HG03097 (cell line): ENCODE measurements around the gene RASSF8.
A peak's percentile ranks its signal among the peaks of the same experiment; 100 is the strongest.

Source experiments
- ATAC-seq: cut with Tn5 transposase; IDR thresholded peaks from one replicate; pipeline ENCODE4 v1.9.1; 2021; ENCODE audit not compliant: unreplicated experiment, low FRiP score

Gene RASSF8

DNA sequence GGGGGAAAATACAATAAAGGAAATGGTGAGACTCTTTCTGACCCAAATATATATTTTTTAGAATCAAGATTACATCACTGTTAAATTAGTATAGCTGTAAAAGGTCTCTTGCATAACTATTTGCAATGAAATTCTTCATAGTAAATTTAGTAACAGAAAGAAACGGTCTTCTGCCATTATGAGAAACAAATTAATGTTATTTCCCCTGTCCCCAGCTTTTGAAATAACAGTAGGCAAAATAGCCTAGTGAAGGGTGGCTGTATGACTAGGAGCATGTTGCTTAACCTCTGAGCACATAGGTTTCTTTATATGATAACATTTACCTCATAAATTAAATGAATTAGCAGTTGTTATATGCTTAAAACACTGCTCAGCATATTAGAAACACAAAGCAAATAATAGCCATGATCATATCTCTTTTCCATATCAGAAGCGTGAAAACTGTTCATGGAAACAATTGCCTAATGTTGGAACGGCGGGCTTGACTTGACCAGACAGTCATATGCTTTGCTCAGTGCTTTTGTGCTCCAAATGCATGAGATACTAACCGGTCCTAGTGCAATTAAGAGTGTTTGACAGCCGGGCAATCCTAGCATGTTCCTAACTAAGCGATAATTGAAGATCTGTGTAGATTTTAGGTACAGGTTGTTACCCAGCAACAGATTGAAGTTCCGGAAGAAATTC is 142.3 kb downstream of the RASSF8 start:
- ATAC-seq = no peak

DNA sequence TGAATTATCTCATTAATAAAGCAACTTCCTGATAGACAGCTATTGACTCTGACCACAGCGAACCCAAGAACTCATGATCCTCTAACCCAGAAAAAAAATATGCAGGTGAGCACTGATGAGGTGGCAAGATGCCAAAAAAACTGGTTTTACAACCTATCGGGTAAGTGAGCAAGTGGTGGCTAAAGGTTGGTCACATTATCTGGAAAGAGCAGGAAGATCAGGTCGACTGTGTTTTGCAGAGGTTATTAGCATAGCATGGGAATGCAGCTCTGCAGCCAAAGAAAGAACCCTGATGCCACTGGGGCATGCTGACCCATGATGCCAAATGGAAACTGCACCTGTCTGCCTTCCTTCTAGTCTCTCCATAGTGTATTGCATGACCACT is 142.9 kb downstream of the RASSF8 start:
- ATAC-seq = no peak

- ATAC-seq = no peak
These were observed 143.3 kb downstream of the RASSF8 start for GRCh38 chr12:26101763-26102162.

DNA sequence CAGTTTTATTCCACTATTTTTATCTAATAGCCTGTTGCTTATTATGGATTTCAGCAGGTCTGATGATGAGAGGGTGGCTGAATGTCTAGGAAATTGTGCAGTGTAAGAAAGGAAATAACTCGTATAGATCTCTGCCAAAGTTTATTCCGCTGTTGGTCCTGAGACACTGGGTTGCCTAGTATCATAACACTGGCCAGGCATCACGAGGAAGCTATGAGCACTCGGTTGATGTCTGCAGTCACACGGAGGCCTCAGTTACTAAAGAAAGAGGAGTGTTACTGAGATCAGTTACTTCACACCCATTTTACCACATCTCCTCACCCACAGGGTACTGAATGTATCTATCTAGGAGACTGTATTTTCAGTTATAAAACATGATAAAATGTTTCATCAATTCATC is 144.5 kb downstream of the RASSF8 start:
- no peak for ATAC-seq

DNA sequence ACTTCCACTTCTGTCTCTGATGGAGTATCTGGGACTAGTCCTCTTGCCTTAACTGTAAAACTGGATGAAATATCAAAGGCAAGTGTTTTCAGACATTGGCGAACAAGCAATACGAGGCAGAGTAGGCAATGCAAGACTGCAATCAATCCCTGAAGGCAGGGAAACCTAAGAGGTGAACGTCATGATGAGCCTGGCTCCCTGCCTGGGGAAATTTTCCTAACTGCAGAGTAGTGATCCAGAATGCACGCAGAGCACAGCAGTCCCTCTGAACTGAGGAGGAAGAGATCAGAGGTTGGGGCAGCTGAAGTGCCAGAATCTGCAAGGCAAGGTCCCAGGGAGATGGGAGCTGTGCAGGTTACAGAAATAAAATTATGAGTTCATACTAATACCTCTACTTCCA is 147.9 kb downstream of the RASSF8 start:
- no peak for ATAC-seq

GRCh38 chr12:26108915-26109314 is 150.4 kb downstream of the RASSF8 start:
- no peak for ATAC-seq

DNA sequence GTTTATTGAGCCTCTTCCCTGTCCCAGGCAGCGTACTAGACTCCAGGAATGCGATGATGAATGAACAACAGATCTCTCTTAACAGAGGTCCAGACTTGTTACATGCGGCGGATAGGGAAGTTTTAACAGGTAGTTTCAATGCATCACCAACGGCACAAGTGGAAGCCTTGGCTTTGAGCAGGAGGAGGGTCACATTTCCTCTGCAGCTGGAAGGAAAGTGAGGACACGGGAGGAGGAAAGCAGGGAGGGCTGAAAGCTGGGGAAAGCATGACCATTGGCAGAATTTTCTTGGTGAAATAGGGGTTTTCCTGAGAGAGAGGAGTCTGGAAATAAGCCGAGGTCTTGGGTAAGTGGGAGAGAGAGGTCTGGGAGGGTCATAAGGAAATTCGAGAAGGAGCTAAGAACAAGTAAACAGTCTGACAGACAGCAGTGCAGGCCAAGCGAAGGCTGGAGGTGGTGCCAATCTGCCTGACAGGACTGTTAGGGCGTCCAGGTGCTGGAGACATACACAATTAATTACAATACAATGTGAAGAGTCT is 150.9 kb downstream of the RASSF8 start:
- no peak for ATAC-seq

DNA sequence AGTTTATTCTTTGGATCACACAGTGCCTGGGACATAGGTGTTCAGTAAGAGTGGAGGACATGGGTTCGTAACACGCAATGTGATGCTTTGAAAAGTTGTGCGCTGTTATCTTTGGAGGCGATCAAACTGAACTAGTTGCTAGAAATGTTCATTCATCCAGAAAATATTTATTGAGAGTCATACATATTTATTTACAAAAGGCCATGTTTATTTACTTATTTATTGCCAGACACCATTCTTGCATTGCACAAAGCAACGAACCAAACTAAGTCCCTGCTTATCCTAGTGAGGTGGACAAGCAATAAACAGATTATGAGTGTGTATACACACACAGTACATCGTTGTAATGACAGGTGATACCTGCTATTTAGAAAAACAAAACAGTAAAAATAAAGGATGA is 153.8 kb downstream of the RASSF8 start:
- no peak for ATAC-seq

- no peak for ATAC-seq
These were observed 154.2 kb downstream of the RASSF8 start for GRCh38 chr12:26112703-26113147.

DNA sequence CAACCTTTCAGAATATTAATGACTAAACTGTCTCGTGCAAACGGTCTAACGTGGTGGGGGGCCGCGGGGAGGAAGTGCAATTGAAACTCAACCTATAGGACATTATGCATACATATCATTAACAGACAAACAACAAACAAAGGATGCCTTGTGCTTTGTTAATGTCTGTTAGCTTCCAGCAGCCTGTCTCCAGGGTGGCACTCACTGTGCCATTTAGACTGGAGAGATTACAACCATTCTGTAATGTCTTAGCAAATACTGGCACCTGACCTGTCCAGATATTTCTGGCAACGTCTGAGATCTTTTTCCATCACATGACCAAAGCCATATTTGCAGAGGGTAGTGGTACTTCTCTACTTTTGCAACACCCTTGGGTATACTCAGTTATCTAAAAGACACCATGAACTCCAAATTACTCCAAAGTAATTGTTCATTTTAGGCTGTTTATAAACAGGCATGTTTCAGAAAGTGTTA is 154.7 kb downstream of the RASSF8 start:
- ATAC-seq = no peak

DNA sequence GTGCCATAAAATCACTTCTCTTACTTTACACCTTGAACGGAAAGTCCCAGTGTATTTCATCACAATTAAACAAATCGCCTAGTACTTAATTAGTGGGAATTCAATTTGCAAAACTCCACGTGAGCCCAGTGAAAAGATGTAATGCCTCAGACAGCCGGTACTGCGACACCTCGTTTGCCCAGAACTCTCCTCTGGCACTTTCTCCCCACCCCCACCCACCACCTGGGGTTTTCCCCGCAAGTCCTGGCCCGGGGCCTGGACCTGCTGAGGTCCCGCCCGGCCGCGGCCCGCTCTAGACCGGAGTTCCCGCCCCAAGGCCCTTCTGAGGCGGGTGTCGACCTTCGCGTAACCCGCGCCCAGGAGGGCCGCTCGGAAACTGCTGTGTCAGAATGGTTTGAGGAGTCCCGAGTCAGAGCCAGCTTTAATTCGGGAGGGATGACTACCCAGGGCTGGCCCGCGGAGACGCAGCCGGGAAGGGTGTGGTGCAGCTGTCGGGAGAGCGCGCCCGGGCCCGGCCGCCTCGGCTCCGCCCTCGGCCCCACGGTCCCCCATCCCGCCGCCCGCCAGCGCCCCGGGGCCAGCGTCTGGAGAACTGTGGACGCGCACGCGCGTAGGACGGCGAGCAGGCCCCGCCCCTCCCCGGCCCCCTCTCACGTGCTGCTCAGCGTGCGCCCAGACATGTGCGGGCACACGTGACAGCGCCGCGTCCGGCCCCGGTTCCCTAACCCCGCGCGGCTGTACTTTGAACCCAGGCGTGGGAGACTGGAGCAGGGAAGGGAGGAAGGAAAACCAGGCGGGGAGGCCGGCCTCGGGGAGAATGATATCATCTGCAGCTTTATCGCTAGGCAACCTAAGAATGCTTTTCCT is 155.6 kb downstream of the RASSF8 start:
- peak; percentile 65 for ATAC-seq

DNA sequence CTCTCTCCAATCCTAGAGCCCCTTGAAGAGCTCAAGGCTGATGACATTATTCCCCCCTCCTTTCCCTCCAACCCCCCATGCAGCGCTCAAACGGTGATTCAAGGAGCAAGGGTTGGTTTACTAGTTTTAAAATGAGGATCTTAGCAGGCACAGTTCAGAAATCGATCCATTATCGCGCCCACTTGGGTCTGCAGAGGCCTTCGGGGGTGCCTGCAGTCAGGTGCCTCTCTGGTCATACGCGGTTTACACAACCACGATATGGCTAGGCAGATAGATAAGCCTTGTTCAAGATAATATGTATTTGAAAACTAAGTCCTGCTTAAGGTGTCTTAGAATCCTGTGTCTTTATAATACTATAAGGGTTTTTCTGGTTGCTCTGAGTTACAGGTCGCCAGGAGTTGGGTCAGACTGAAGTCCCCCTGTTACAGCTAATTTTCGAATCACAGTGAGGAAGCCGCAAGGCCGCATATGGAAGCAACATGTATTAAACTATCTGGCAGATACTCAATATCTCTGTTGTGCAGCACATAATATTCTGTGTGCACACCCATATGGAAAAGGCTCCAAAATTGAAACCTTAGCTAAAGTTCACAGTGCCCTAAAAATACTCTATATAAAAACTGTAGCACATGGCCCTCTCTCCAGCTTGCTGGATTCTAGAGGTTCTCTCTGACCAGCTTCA is 156.4 kb downstream of the RASSF8 start:
- ATAC-seq = no peak

GRCh38 chr12:26116829-26117715 is 158.6 kb downstream of the RASSF8 start:
- no peak for ATAC-seq

GRCh38 chr12:26118308-26118707 is 159.8 kb downstream of the RASSF8 start:
- ATAC-seq = no peak

DNA sequence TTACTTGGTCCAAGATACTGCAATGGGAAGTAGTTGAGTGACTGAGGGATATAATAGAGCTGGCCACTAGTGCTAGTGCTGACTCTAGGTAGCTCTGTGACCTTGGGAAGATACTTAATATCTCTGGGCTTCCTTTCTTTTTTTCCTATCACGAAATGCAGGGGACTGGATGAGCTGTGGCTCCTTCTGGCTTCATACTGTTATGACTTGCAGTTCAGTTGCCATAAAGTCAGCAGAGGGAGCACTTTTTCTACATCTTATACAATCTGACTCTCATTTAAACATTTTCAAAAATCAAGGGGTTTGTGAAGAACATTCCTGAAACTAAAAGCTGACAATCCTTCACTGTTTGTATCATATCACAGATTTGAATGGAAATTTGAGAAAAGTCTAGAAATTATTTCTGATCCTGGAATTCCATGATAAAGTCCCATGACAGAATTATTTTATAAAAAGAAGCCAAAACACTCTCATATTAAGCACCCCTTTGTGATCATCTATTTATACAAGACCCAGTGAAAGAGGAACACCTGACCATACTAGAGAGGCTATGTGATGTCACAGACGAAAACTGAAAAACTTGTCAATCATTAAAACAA is 161.0 kb downstream of the RASSF8 start:
- no peak for ATAC-seq

DNA sequence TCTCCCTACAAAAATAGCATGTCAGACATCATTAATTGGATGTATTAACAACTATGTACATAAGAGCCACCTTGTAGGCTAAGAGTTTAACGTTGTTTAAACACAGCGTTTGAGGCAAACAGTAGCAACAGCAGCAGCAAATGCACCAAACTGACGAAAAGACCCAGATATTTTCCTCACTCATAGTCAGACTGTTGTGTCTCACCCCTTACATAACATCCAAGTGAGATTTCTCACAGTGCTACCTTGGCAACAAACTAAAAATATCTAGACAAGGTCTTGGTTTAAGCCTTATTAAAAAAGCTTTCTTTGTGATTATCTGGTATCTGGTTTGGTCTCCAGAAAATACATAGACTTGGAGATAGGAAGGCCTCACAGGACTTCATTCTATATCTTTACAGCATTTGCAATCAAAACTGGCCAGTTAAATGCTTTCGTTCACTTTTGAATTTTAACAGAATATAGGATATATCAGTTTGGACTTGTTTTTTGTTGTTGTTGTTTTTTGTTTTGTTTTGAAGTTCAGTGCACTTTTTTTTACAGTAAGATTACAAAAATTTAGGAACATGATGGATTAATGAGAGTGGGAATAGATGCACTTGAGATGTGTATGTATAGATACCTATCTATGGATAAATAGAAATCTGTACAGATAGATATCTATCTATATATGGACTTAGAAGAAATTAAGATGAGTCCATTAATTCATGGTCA is 162.2 kb downstream of the RASSF8 start:
- ATAC-seq = no peak

GRCh38 chr12:26121323-26122060 is 163.0 kb downstream of the RASSF8 start:
- ATAC-seq = no peak

- ATAC-seq = no peak
These were observed 163.7 kb downstream of the RASSF8 start for GRCh38 chr12:26122061-26122680.
